Activated CD8-positive, alpha-beta memory T cell treated with anti-CD3 and anti-CD28 coated beads, Interleukin-2, amount 50 U/mL, for 24 hours (primary cell): ENCODE data around the gene BICD2.

Experiments
- DNase-seq: peaks from one replicate; pipeline ENCODE4 v3.0.0-alpha.2; 2020; ENCODE audit errors: extremely low read depth

The BICD2 gene

DNA sequence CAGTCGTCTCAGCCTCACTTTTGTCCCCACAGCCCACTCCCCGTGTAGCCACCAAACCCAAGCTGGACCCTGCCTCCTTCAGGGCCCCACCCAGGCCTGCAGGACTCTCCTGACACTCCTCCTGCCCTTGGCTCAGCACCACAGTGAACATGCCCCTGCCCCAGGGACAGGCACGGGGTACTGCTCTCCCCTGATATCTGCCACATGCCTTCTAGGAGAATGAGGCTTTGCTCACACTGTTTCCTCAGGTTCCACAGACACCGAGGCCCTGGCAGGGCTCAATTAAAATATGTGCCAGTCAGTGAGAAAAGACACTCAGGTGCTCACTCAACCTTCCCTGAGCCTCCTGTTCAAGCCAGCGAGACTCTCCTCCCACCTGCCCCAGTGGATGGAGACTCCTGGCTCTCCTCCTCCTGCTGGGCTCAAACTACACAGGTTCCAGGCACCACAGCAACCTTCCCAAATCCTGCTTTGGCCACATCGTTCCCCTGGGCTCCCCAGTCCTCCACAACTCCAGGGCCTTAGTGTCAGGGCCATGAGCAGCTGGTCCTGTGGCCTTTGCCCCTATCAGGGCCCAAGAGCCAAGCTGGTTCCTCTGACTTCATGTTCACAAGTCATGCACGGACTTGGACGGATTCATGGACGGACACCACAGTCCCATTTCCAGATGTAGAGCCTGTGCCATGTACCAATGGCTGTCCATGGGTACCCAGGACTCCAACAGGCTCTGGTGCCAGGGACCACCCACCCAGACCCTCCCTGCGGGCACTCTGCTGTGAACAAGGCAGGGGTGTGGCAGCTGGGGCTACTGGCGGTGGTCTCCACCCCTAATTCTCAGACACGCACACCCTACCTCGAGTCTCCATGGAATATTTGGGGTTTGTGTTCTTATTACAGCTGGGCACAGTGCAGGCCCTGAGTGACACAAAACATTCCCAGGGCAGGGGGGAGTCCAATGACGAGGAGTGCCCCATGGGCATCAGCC lies 36.6 kb downstream of the BICD2 start:
- no peak for DNase-seq

DNA sequence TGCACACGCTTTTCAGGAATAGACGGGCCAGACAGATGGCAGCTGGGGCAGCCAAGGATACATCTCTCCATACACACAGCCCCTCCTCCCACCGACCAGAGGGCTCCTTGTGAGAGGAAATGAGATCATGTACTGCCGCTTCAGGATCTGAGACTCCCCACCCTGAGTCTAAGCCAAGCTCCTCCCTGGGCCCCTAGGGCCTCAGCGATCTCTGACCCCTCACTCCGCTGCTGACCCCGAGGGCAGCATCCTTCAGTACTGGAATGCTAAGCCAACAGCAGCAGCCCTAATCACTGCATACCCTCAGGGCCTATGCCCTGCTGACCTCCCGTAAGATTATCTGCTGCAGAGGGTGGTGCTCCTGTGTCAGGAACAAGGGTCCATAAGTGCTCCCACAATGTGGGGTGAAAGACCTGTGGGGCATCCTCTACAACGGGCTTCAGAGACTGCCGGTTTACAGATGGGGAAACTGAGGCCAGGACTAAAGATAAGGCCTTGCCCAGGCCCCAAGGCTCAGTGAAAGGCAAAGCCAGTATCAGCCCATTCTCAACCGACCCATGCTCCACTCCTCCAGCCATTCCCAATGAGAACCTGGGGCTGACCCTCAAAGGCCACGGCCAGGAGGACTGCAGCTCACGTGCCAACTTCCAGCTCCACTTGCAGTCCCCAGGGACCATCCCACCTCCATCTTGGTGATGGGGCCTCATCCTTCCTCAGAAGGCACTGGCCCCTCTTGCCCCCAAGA lies 37.5 kb downstream of the BICD2 start:
- no peak for DNase-seq

DNA sequence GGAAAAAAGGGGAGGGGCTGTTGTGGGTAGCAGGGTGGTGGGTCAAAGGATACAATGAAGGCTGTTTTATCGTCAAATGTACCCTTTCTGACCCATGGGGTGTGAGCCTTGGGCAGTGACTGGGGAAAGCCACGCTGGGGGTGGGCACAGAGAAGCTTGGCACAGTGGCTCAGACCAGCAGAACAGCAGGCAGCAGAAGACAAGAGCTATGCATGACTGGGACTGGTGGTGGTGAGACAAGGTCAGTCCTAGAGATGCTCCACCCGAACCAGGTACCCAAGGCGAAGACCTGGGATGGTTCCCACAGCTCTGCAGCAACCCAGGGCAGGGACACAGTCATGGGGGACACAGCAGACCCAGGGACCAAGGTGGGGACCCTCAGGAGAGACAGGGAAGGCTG lies 38.3 kb downstream of the BICD2 start:
- no peak for DNase-seq

DNA sequence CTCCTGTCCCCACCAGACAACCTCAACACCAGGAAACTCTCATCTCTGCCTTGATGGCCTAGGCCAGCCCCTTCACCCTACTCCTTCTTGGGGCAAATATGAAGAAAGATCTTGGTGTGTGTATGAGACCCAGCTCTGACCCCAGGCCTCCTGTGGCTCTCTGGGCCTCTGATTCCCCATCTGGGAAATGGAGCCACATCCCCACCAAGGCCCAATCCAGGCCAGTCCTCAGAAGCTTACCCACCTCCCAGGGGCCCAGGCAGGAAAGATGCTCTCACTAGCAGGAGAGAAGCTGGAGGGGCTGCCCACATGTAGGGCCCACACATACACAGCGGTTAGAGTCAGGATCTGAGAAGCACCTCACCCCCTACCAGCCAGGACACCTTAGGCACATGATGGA lies 38.9 kb downstream of the BICD2 start:
- no peak for DNase-seq

DNA sequence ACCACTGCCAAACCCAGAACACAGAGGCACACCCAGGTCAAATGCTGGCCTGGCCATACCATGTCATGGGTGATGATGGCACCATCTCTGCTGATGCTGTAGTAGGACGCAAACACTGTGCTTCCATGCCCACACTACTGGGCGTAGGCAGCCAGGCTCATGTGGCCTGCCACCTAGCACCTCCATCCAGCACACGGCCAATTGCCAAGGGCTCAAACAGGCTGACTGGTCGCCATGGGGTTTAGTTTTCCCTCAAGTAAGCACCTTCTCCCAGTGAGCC lies 39.4 kb downstream of the BICD2 start:
- DNase-seq = no peak

DNA sequence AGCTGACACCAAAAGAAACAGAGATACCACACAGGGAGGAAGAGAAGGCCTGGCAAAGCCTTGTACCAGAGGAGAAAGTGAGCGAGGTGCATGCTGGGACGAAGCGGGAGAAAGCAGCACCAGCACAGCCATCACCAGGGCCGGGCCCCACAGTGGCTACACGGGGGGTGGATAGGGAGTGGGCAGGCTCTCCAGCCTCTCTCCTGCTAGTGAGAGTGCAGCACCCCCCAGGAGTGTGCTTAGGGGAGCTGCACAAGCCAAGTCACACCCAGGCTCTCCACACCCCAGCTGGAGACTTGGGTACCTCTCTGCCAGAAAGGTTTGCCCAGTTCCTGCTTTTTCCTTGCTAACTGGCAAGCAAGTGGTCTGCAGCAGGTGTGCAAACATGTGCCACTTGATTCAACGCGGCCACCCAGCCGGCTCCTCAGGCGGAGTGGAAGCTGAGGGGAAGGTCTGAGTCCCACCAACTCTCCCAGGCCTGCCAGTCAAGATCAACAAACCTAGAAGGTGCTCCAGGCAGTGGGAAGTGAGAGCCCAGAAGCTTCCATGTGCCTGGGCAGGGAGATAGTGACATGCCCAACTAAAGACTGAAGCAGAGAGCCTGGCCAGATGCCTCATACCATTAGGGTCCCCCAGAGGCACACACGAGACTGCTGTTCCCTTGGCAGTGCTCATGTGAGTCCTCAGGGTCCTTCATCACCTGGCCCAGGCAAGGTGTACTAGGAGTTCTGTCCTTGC lies 39.9 kb downstream of the BICD2 start:
- no peak for DNase-seq

DNA sequence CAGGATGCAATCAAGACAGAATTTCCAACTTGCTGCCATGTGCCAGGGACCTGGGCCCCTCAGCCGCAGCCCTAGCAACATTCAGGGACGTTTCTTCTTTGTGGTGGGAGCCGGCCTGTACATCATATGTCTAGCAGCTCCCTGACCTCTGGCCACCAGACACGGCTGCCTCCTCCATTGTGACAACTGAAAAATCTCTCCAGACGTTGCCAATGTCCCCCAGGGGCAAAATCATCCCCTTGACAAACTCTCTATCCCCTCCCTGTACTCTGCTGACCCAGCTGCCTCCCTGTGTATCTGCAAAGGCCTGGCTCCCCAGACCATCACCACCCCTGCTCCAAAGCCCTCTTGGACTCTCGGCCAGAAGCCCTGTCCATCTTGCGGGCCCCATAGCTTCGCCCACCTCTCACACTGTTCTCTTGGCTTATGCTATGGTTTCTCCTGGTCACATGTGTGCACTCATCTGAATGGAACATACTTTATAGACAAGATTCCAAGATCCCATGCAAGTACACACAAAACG lies 40.8 kb downstream of the BICD2 start:
- DNase-seq = no peak

DNA sequence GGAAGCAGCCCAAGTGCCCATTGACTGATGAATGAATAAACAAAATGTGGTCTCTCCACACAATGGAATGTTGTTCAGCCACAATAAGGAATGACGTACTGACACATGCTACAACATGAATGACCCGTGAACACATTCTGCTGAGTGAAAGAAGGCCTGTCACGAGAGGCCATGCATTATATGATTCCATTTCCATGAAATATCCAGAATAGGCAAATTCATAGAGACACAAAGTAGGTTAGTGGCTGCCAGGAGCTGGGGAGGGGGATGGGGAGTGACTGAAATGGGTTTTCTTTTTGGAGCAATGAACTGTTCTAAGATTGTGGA lies 41.4 kb downstream of the BICD2 start:
- no peak for DNase-seq

DNA sequence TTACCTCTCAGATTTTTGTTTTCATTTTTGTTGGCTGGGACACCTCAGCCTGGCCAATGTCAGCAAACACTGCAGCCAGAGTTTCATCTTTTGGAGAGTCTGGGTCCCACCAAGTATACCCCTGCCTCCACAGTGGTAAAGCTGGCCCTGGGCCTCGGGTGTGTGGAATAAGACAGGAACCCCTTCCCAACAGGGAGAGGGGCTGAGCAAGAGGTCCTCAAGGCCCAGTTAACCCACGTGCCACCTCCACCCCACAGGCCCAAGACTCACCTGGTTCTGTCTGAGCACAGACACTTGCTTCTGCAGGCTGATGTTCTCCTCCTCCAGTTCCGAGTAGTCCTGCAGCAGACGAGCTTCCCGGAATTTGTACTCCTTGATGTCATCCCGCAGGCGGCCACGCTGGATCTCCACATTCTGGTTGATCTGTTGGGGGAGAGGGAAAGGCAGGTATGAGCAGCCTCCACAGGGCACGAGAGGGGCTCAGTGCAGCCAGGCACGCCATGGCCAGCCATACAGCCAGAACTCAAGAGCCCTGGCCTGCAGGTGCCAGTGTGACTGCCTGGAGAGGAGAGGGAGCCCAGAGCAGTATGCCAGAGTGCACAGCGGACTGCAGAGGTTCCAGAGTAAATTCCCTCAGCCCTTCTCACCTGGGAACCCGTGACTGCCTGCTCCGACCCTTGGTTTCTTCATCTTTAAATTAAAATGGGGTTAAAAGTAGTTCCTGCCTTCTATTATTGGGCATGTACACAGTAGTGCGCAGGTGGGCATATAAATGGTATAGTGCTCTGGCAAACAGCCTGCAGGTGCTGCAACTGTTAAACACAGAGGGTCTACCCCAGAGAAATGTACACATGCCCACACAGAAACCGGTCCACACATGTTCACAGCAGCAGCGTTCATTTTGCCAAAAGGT lies 42.0 kb downstream of the BICD2 start:
- no peak for DNase-seq

DNA sequence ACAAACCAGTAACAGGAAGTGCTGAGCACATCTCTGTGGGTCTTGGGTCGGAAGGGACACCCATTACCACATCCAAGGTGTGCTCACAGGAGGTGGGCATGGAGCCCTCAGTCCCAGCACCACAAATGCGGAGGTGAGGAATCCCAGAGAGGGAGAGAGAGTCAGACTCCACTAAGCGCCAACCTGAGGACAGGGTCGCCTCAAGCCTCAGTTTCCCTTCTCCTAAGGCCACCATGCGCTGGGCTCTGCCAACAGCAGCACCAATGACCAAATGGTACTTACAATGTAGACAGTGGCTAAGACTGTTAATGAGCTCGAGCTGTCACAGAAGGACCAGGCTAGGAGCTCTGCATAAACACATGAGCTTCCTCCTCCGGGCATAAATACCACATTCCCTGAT lies 43.1 kb downstream of the BICD2 start:
- no peak for DNase-seq

DNA sequence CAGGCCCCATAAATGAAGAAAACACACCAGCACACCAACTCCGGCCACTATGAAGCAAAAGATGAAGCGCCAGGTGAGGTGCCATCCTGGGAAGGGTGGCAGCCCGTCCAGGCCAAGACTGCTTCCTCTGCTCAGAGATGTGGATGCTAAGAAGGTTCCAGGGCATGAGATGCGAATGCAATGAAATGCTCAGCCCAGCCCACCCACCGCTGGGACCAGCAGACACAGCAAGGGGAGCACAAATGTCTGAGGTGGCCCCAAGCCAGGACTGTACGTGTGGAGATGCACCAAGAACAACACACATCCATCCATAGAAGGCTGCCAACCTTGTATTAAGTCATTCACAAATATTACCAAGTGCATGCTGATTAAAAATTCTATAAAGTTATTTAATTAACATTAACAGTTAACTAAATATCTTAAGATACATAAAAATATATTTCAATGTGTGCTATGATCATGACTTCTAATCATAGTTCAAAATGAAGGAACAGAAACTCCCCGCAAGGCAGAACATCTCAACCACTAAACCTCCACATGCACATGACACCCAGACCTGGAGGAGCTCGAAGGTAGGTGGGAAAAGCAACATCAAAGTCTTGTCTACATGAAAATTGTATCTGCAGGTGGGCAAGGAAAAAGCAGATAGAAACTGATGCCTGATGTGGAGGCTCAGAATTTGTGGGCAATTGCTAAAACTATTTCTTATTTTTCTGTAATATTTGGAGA lies 43.7 kb downstream of the BICD2 start:
- no peak for DNase-seq

DNA sequence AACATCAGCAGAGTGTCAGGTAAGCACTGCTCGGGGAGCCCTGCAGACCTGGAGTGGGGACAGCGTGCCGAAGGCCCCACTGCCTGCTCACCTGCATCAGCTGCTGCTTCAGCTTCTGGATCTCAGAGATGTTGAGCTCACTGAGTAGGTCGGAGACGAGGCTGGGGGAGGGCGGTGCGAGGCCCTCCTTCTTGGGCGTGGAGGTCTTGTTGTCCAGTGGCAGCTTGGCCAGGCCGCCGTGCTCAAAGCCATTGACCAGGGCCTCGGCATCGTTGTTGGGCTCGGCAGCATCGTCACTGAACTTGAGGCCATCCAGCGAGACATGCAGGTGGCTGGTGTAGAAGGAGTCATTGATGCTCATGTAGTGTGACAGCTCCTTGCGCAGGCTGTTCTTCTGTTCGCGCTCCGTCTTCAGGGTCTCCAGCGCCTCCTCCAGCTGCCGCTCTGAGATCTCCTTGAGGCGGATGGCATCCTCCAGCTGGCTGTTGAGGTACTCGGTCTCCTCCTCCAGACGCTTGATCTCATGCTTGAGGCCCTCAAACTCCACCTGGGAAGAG lies 44.3 kb downstream of the BICD2 start:
- DNase-seq = no peak

DNA sequence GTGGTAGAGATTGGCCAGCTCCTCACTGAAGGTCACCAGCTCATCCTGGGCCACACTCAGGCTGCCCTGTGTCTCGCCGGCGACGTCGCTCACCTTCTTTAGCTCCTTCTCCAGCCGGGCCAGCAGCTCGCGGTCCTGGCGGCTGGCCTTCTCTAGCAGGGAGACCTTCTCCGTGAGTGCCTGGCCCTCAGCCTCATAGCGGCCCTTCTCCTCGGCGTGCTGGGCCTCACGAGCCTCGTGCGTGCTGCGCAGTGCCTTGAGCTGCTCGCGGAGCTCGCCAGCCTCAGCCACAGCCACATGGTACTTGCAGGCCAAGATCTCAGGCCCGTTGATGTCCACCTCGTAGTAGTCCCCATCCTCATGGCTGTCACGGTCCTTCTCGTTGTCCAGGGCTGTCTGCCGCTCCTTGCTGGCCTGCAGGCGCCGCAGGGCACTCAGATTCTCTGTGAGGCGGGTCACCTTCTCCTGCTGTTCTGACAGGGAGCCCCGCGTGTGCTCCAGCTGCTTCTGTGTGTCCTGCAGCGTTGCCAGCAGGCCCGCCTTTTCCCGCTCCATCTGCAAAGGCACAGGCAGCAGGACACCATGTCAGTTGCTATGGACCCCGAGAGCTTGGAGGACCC lies 45.5 kb downstream of the BICD2 start:
- DNase-seq = no peak

DNA sequence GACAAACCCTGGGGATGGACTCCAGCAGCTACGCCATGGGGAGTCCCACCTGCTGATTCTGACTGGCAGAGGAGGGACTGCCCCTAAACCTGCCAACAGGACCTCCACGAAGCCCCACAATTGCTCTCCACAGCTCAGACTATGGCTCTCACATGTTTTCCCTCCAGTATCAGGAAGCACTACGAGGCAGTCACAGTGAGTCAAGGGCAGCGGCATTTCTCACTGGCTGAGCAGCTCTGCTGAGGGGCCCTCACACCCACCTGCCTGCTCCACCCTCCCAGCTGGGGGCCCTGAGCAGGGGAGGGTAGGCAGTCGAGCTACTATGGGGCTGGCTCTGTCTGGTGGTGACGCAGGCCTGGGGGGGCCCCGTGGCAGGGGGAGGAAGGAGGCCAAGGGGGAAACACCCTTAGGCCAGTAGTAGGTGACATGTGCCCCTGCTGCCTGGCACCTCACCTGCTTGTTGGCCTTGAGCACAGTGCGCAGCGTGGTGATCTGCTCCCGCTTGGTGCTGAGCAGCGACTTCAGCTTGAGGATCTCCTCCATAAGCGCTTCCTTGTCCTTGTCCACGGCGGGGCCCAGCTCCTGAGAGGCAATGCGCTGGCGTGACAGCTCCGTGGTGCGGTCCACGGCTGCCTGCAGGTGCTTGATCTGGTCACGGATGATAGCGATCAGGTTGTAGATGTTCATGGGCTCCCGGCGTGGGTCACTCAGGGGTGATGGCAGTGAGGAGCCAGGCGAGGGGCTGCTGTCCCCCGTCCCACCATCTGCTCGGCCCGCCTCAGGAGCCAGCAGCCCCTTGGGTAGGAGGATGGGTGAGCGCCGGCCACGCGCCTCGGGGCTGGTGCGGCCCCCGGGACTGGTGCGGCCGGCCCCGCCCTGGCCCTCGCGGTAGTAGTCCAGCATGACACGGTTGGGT lies 46.3 kb downstream of the BICD2 start:
- no peak for DNase-seq

DNA sequence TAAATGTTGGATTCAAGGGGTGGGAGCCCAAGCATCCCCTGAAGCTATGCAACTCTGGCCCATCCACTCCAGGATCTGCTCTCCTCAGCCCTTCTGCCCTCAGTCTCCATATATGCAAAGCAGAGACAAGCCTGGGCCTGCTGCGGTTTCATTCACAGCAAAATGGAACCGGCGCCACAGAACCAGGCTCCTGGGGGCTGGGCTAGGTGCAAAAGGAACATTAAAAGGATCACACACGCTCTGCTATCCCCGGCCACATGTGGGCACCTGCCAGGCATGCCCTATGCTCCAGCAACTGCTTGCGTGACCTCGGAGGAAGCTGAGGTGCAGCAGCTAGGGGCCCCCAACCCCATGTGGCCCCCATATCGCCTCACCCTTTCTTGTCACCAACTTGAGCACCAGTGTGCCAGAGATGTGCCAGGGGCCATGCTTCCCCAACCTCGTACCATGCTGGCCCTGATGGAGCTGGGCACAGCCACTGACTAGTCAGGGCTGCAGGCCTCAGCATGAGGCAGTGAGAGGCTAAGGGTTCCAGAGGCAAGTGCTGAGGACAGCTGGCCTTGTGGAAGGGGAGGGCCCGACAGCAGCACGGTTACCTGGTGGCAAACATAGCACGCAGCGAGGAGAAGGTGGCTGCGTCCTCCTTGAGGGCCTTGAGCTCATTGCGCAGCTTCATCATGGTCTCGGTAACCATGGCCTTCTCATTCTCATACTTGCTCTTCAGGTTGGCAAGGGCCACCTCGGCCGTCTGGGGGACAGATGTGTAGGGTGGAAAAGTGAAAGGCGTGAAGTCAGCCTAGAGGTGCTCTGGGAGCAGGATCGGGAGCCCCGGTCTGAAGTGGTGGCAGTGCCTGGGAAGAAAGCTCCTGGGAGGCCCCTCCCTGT lies 47.2 kb downstream of the BICD2 start:
- no peak for DNase-seq

DNA sequence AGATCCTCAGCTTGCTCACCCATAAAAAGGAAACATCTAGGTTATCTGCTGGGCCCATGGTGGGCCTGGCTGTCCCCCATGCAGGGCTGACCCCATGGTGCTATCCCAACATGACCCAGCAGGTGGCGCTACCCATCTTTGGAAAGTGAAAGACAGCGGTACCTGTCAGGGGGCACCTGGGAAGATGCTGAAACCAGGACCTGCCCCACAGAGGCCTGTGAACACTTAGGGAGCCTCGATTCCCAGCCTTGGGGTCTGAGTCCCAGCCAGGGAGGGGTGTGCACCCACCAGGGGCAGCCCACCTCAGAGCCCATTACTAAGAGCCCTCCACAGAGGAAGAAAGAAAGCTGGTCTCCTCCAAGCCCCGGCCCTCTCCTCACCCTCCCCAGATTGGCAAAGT lies 48.1 kb downstream of the BICD2 start:
- peak; percentile 72 for DNase-seq

DNA sequence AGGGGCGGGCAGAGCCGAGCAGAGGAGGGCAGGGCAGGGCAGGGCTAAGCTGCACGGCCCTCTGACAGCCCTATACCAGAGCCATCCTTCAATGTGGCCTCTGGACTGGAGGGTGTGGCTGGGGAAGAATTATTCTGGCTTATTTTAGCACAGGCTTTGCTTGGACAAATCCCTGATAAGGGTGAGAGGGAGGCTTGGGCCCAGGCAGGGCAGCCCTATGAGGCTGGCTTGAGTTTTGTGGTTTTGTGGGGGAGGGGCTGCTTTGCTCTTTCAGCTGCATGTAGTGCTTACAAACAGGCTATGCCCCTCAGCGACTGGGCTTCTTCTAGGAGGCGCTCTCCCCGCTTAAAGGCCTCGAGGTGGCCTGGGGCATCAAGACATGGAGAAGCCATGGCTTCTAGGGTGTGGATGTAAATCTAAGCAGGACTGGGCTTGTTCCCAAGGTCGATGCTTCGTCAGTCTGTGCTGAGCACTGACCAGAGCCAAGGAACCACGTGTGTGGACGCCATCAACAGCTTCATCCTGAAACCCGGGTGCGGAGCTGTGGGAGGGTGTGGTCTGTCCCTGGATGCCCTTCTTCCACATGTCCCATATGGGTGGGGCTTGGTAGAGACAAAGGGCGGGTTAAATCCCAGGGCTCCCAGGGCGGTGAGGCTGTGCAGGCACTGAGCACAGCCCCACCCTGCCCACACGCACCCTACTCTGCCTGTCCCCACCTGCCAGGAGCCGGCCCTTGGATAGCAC lies 49.0 kb downstream of the BICD2 start:
- no peak for DNase-seq
